Thymus (tissue), 11 donors: Measurements from ENCODE around the gene LCMT1. TPM values are rescaled to one million over a fixed set of nuclear protein-coding genes. Genes with fewer than 3 reads are reported as not detected.

Experiments used
- DNase-seq, 9 donors: peaks; one replicate each; pipeline ENCODE4 v3.0.0-alpha.2; 2013; ENCODE audit warnings: low spot score in 9 of 9, low read depth in 6 of 9, missing footprints in 1 of 9
- H3K27ac ChIP-seq, 2 donors: one replicate each; pipeline ENCODE4 v1.5.1; 2013; ENCODE audit warnings: control low read depth in 1 of 2, low read depth in 1 of 2, low read length in 1 of 2, mild to moderate bottlenecking in 1 of 2, moderate library complexity in 1 of 2
- H3K27me3 ChIP-seq, 2 donors: one replicate each; pipeline ENCODE4 v1.5.1; 2013; ENCODE audit warnings: low read length in 1 of 2; ENCODE audit not compliant: control insufficient read depth in 2 of 2, insufficient read depth in 1 of 2
- H3K36me3 ChIP-seq, 2 donors: one replicate each; pipeline ENCODE4 v1.5.1; 2013; ENCODE audit warnings: low read length in 1 of 2, mild to moderate bottlenecking in 1 of 2, moderate library complexity in 1 of 2; ENCODE audit not compliant: control insufficient read depth in 2 of 2, insufficient read depth in 2 of 2
- H3K4me1 ChIP-seq, 2 donors: one replicate each; pipeline ENCODE4 v1.5.1; 2013; ENCODE audit warnings: low read length in 2 of 2; ENCODE audit not compliant: control insufficient read depth in 2 of 2, insufficient read depth in 2 of 2
- H3K4me3 ChIP-seq, 2 donors: one replicate each; pipeline ENCODE4 v1.5.1; 2013; ENCODE audit warnings: low read length in 2 of 2, control low read depth in 1 of 2, mild to moderate bottlenecking in 1 of 2
- H3K9me3 ChIP-seq, 2 donors: one replicate each; pipeline ENCODE4 v1.5.1; 2013; ENCODE audit warnings: low read length in 1 of 2, mild to moderate bottlenecking in 1 of 2; ENCODE audit not compliant: control insufficient read depth in 2 of 2, insufficient read depth in 1 of 2
- WGBS: extraction: QIAGEN DNeasy Blood & Tissue Kit; methylation state at CpG from one replicate; pipeline ENCODE4 v1.1.7; 2013; 5-methylcytosine and 5-hydroxymethylcytosine counted together
- polyA plus RNA-seq: library from polyadenylated mRNA; stranded (reverse); fragments of 200-250 nt; gene quantifications from one replicate; pipeline ENCODE4 v1.2.3, GENCODE V29; 2013
- total RNA-seq: library from RNA; stranded (reverse); fragments of 120-200 nt; gene quantifications from one replicate; pipeline ENCODE4 v1.2.4, GENCODE V29; 2013
- donor health status: healthy.

Gene LCMT1
- total and polyA plus RNA-seq, 2 donors, result 33.4 to 41.9 TPM

- Histone ChIP-seq H3K4me1 (peaks cover 11 to 21% of the 10 kb centered on the region in 2 donors), H3K27ac (peak overlapping the region in 1 of 2 donors; percentile 83), H3K4me3 (peak overlapping the region; percentile 72 to 75), H3K27me3 (peaks cover 0 to 14% of the 10 kb centered on the region in 2 donors), H3K36me3 (no peaks in the 10 kb centered on the region), H3K9me3 (no peaks in the 10 kb centered on the region)
- peak in 3 of 9 donors; percentile 53 to 68 (median 55) for DNase-seq
- WGBS, result 1% methylated on average over 63 of the region's 63 CpGs
Measured at GRCh38 chr16:25106567-25107465, 4.7 kb upstream of the LCMT1 start.

GRCh38 chr16:25107466-25107792 is 4.1 kb upstream of the LCMT1 start:
- no peak for DNase-seq
- Histone ChIP-seq H3K4me1 (peaks cover 11 to 26% of the 10 kb centered on the region in 2 donors), H3K36me3 (no peaks in the 10 kb centered on the region), H3K4me3 (peak overlapping the region; percentile 72 to 75), H3K27me3 (peaks cover 0 to 14% of the 10 kb centered on the region in 2 donors), H3K9me3 (no peaks in the 10 kb centered on the region), H3K27ac (peak overlapping the region in 1 of 2 donors; percentile 33)
- 65% methylated on average over 7 of the region's 7 CpGs for WGBS

- no peak overlapping the region for H3K4me3 ChIP-seq
- peaks cover 11 to 26% of the 10 kb centered on the region in 2 donors for H3K4me1 ChIP-seq
Measured at GRCh38 chr16:25108054-25108453, 3.5 kb upstream of the LCMT1 start.

GRCh38 chr16:25109643-25110042 is 1.9 kb upstream of the LCMT1 start:
- H3K36me3 ChIP-seq, result no peaks in the 10 kb centered on the region
- 95% methylated on average over 4 of the region's 4 CpGs for WGBS
- H3K4me3 ChIP-seq, result no peak overlapping the region
- DNase-seq, result no peak
- peaks cover 13 to 26% of the 10 kb centered on the region in 2 donors for H3K4me1 ChIP-seq
- H3K27ac ChIP-seq, result no peak overlapping the region
- no peaks in the 10 kb centered on the region for H3K9me3 ChIP-seq
- peaks cover 0 to 14% of the 10 kb centered on the region in 2 donors for H3K27me3 ChIP-seq

More at GRCh38 chr16:25108054-25108453, 3.5 kb upstream of the LCMT1 start:
- WGBS, result 71% methylated on average over 3 of the region's 3 CpGs
- no peaks in the 10 kb centered on the region for H3K36me3 ChIP-seq
- no peak overlapping the region for H3K27ac ChIP-seq
- H3K9me3 ChIP-seq, result no peaks in the 10 kb centered on the region
- peak in 3 of 9 donors; percentile 51 to 76 (median 62) for DNase-seq
- H3K27me3 ChIP-seq, result peaks cover 0 to 14% of the 10 kb centered on the region in 2 donors

- Histone ChIP-seq H3K36me3 (no peaks in the 10 kb centered on the region), H3K4me3 (peak overlapping the region; percentile 51 to 61), H3K9me3 (no peaks in the 10 kb centered on the region), H3K27me3 (peaks cover 0 to 14% of the 10 kb centered on the region in 2 donors), H3K4me1 (peaks cover 13 to 26% of the 10 kb centered on the region in 2 donors), H3K27ac (no peak overlapping the region)
- peak in 1 of 9 donors; percentile 45 for DNase-seq
- 34% methylated on average over 8 of the region's 8 CpGs for WGBS
Measured at GRCh38 chr16:25110387-25110947, 1.1 kb upstream of the LCMT1 start.

- H3K9me3 ChIP-seq, result no peaks in the 10 kb centered on the region
- 98% methylated on average over 1 of the region's 1 CpG for WGBS
- no peak overlapping the region for H3K27ac ChIP-seq
- H3K4me3 ChIP-seq, result no peak overlapping the region
- peaks cover 6 to 9% of the 10 kb centered on the region in 2 donors for H3K4me1 ChIP-seq
- DNase-seq, result no peak
- H3K27me3 ChIP-seq, result no peaks in the 10 kb centered on the region
- peaks cover 10% of the 10 kb centered on the region in 2 donors for H3K36me3 ChIP-seq
Measured at GRCh38 chr16:25114121-25114520, 2.6 kb downstream of the LCMT1 start.

GRCh38 chr16:25118851-25119578 is 7.5 kb downstream of the LCMT1 start:
- 87% methylated on average over 14 of the region's 14 CpGs for WGBS

GRCh38 chr16:25121824-25122600 is 10.5 kb downstream of the LCMT1 start:
- Histone ChIP-seq H3K4me3 (no peak overlapping the region), H3K4me1 (no peaks in the 10 kb centered on the region), H3K36me3 (peaks cover 4 to 10% of the 10 kb centered on the region in 2 donors), H3K27ac (no peak overlapping the region), H3K27me3 (no peaks in the 10 kb centered on the region), H3K9me3 (no peaks in the 10 kb centered on the region)
- DNase-seq, result no peak
- 98% methylated on average over 6 of the region's 6 CpGs for WGBS

More at GRCh38 chr16:25118851-25119578, 7.5 kb downstream of the LCMT1 start:
- Histone ChIP-seq H3K36me3 (peaks cover 10% of the 10 kb centered on the region in 2 donors), H3K9me3 (no peaks in the 10 kb centered on the region), H3K27ac (no peak overlapping the region), H3K4me3 (no peak overlapping the region), H3K4me1 (no peaks in the 10 kb centered on the region), H3K27me3 (no peaks in the 10 kb centered on the region)
- no peak for DNase-seq
